Omental fat pad (tissue), 4 donors: Measurements from ENCODE around the gene ACBD6. TPM values are rescaled to one million over a fixed set of nuclear protein-coding genes. Genes with fewer than 3 reads are reported as not detected.

Source experiments
- ATAC-seq: fragments of 150-250 bp; one replicate; pipeline ENCODE4 v1.9.1; 2016; ENCODE audit warnings: mild to moderate bottlenecking, moderate library complexity; ENCODE audit not compliant: low FRiP score
- DNase-seq: peaks from one replicate; pipeline ENCODE4 v3.0.0-alpha.2; 2019; ENCODE audit warnings: low spot score
- CTCF ChIP-seq, 3 donors: fragments of 450-650 bp; IDR thresholded peaks; one replicate each; pipeline ENCODE4 v1.5.1; 2016 to 2017; ENCODE audit warnings: antibody characterized with exemption in 3 of 3, mild to moderate bottlenecking in 3 of 3, moderate library complexity in 2 of 3
- total RNA-seq, 4 donors: library from RNA; depleted of rRNA; stranded (reverse); fragments of >200 nt; gene quantifications; one replicate each; pipeline ENCODE4 v1.1.0, GENCODE V29; 2016

ACBD6 gene
- total RNA-seq, 4 donors from 2014 or later: 30.0 to 46.2 (median 38.9) TPM

GRCh38 chr1:180250883-180251509 is 251.4 kb downstream of the ACBD6 start:
- no peak for DNase-seq
- no peak for TF ChIP-seq CTCF (IDR thresholded peaks at IDR 0.05)
- no peak for ATAC-seq

GRCh38 chr1:180250499-180250770 is 251.9 kb downstream of the ACBD6 start:
- no peak for TF ChIP-seq CTCF (IDR thresholded peaks at IDR 0.05)
- DNase-seq (no peak), ATAC-seq (no peak)

GRCh38 chr1:180249725-180250498 is 252.5 kb downstream of the ACBD6 start:
- ATAC-seq: no peak
- DNase-seq: no peak

GRCh38 chr1:180248731-180249681 is 253.4 kb downstream of the ACBD6 start:
- ATAC-seq: no peak
- TF ChIP-seq CTCF (IDR thresholded peaks at IDR 0.05): no peak
- no peak for DNase-seq

More at GRCh38 chr1:180249725-180250498, 252.5 kb downstream of the ACBD6 start:
- no peak for TF ChIP-seq CTCF (IDR thresholded peaks at IDR 0.05)

GRCh38 chr1:180248176-180248575 is 254.2 kb downstream of the ACBD6 start:
- DNase-seq: no peak
- no peak for ATAC-seq
- TF ChIP-seq CTCF (IDR thresholded peaks at IDR 0.05): no peak

GRCh38 chr1:180247580-180247979 is 254.8 kb downstream of the ACBD6 start:
- no peak for ATAC-seq

More at GRCh38 chr1:180247580-180247979, 254.8 kb downstream of the ACBD6 start:
- no peak for DNase-seq
- no peak for TF ChIP-seq CTCF (IDR thresholded peaks at IDR 0.05)
